Mucosa of descending colon (tissue), 3 donors: ENCODE data around the gene LHPP. TPM values are rescaled to one million over a fixed set of nuclear protein-coding genes. Genes with fewer than 3 reads are reported as not detected.

Experiments used
- ATAC-seq: fragments of 200-7000 bp; cut with Tn5 transposase; one replicate; pipeline ENCODE4 v1.9.1; 2020; ENCODE audit warnings: mild to moderate bottlenecking, moderate library complexity
- DNase-seq, 3 donors: peaks; one replicate each; pipeline ENCODE4 v3.0.0-alpha.2; 2020
- H3K36me3 ChIP-seq: fragments of 200-600 bp; one replicate; pipeline ENCODE4 v1.8.0; 2021; ENCODE audit warnings: low read depth, mild to moderate bottlenecking
- H3K4me1 ChIP-seq: fragments of 200-600 bp; one replicate; pipeline ENCODE4 v1.8.0; 2021; ENCODE audit warnings: low read depth, mild to moderate bottlenecking
- H3K4me3 ChIP-seq: fragments of 200-600 bp; one replicate; pipeline ENCODE4 v1.8.0; 2021; ENCODE audit warnings: mild to moderate bottlenecking
- H3K9me3 ChIP-seq: fragments of 200-600 bp; one replicate; pipeline ENCODE4 v1.8.0; 2021; ENCODE audit warnings: mild to moderate bottlenecking
- intact Hi-C, 2 donors: fragments of 100-400 bp; cut with DNase I in 1 of 2; cut with micrococcal nuclease in 1 of 2; formaldehyde crosslinking; loops; one replicate each; pipeline versions ENCODE4 v1.11.0 to v1.11.1; 2022; cut with DNase I, micrococcal nuclease
- total RNA-seq, 3 donors: library from RNA; stranded (reverse); fragmentation: NEBNext Ultra II Directional in 2 of 3; extraction: Animal tissue kit (Norgen Biotek cat#: 25700) in 2 of 3; gene quantifications; one replicate each; pipeline versions ENCODE4 v1.2.1 to v1.2.4, GENCODE V29; 2021 to 2023
- TF ChIP-seq, protein P1 (sequence below): fragments of 200-600 bp; IDR thresholded peaks from one replicate; pipeline ENCODE4 v1.8.0; 2022; ENCODE audit warnings: antibody characterized with exemption, mild to moderate bottlenecking
- donor health status: DM: no; HTN: no; CAD: no; lungs with moderate emphysema.
- donor health status: DM: no; HTN: no; CAD: no.
- donor health status: DM: no; HTN: yes; CAD: no.

Gene LHPP
- total RNA-seq, 3 donors from 2014 or later: 19.7 to 46.7 (median 26.5) TPM

DNA sequence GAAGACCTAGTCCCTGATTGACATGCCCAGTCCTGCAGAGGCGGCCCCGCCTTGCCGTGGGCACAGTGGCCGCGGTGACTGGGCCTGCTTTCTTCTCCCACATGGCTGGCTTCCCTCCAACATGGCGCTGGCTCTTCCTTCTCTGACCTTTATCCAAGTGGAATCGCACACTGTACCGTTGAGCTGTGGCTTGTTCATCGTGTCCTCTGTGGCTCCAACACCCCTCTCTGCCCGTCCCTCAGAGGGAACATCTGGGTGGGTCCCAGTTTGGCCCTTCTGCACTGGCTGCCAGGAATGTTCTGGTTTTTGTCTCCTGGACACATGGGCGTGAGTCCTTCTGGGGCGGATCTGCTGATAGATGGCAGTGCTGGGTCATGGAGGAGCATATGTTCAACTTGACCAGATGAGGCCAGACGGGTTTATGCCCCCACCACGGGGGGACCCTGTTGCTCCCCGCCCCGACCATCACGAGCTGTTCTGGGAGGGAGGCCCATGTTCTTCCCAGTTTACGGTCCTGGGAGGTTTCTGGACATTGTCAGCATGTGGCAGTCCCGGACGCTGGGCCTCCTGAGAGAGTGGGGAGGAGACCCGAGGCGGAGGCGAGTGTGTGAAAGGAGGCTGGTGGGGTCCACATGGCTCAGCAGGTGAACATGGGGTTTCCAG, 63.5 kb downstream of the LHPP start:
- no peak overlapping the region for H3K4me3 ChIP-seq
- no peaks in the 10 kb centered on the region for H3K36me3 ChIP-seq
- H3K4me1 ChIP-seq: peaks cover 19% of the 10 kb centered on the region
- TF ChIP-seq, protein P1, sequence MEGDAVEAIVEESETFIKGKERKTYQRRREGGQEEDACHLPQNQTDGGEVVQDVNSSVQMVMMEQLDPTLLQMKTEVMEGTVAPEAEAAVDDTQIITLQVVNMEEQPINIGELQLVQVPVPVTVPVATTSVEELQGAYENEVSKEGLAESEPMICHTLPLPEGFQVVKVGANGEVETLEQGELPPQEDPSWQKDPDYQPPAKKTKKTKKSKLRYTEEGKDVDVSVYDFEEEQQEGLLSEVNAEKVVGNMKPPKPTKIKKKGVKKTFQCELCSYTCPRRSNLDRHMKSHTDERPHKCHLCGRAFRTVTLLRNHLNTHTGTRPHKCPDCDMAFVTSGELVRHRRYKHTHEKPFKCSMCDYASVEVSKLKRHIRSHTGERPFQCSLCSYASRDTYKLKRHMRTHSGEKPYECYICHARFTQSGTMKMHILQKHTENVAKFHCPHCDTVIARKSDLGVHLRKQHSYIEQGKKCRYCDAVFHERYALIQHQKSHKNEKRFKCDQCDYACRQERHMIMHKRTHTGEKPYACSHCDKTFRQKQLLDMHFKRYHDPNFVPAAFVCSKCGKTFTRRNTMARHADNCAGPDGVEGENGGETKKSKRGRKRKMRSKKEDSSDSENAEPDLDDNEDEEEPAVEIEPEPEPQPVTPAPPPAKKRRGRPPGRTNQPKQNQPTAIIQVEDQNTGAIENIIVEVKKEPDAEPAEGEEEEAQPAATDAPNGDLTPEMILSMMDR: no peak
- peak; percentile 6 for ATAC-seq
- H3K9me3 ChIP-seq: no peaks in the 10 kb centered on the region
- intact Hi-C loops: no loop called here
- DNase-seq: peak in 1 of 3 donors; percentile 56

DNA sequence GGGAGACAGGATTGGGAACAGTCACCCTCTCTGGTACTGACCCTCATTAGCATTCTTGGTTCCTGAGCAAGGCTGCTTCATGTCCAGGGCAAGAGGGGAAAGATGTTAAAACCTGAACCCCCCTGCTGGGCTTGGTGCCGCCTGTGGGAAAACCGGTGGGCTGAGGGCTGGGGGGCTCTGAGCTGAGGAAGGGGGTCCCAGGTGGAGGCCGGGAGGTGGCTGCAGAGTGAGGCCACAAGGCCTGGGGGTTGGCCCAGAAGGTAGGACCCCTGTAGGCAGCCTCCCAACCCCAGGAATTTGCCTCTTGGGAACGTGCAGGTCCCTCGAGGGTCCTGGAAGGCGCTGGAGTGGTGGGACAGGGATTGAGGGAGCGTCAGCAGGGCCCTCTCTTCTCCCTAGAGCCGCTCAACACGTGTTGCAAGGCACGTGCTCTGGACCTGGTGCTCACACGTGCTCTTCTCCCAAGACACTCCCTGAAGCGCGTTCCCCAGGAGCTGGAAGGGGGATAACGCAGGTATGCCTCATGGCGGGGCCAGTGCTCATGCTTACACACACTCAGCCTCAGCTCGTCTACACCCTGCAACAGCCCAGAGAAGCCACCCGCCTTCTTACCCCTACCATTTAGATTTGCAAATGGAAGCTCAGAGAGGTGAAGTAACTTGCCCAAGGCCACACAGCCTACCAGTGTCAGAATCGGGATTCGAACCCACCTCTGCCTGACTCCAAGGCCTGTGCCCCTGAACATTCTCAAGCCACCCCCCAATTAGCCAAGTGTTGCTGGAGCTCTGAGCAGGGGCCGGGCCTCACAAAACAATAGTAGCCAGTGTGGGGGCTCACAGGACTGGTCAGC, 64.4 kb downstream of the LHPP start:
- ATAC-seq: no peak
- Histone ChIP-seq H3K4me3 (no peak overlapping the region), H3K4me1 (peaks cover 21% of the 10 kb centered on the region), H3K9me3 (no peaks in the 10 kb centered on the region), H3K36me3 (no peaks in the 10 kb centered on the region)
- intact Hi-C loops: no loop called here
- TF ChIP-seq, protein P1: no peak
- peak in 1 of 3 donors; percentile 40 for DNase-seq

DNA sequence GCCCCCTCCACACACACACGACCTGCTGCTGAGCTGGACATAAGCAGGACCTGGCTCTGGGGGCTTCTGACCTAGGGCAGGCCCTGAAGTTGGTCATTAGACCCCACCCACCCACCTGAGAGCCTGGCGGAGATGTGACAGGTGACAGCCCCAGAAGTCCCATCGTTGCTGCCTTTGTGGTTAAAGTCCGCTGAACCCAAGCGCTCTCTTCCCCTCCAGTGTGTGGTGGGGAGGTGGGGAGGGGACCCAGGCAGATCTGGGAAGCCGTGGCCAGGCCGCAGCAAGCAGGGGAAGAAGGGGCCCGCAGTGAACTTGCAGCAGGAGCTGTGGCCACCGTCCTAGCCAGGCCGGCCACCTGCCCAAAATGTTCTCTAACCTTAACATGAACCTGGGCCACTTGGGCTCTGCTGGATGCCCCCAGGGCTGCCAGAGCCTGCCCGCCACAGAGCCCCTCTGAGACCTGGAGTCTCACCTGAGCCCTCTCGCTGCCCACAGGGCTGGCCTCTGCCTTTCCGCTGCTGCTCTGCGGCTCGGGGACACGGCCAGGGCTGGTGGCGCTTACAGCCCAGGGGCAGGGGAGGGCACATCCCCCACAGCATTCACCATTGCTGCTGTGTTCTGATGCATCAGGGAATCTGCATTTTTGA, 65.1 kb downstream of the LHPP start:
- Histone ChIP-seq H3K36me3 (no peaks in the 10 kb centered on the region), H3K4me3 (no peak overlapping the region), H3K4me1 (peaks cover 21% of the 10 kb centered on the region), H3K9me3 (no peaks in the 10 kb centered on the region)
- TF ChIP-seq, protein P1: no peak
- no peak for ATAC-seq
- peak in 2 of 3 donors; percentile 17 to 48 for DNase-seq
- intact Hi-C loops: no loop called here

DNA sequence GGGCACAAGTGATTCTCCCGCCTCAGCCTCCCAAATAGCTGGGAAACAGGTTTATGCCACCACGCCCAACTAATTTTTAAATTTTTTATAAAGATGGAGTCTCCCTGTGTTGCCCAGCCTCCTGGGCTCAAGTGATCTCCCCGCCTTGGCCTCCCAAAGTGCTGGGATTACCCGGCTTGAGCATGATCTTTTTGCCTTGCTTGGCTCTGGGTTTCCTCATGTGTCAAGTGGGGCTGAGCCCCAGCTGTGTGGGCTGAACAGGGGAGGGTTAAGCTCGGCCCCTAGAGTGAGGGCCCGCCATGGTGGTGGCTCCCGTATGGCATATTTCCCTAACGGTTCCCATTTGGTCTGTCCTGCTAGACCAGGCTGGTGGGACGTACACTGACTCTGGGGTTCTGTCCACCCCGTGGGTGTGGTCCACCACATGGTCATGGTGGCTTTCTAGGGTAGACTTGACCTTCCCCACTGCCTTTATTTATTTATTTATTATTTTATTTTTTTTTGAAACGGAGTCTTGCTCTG, 66.3 kb downstream of the LHPP start:
- peaks cover 15% of the 10 kb centered on the region for H3K4me1 ChIP-seq
- TF ChIP-seq, protein P1: no peak
- intact Hi-C loops: no loop called here
- H3K4me3 ChIP-seq: no peak overlapping the region
- DNase-seq (peak in 1 of 3 donors; percentile 7), ATAC-seq (no peak)
- no peaks in the 10 kb centered on the region for H3K36me3 ChIP-seq
- H3K9me3 ChIP-seq: no peaks in the 10 kb centered on the region

DNA sequence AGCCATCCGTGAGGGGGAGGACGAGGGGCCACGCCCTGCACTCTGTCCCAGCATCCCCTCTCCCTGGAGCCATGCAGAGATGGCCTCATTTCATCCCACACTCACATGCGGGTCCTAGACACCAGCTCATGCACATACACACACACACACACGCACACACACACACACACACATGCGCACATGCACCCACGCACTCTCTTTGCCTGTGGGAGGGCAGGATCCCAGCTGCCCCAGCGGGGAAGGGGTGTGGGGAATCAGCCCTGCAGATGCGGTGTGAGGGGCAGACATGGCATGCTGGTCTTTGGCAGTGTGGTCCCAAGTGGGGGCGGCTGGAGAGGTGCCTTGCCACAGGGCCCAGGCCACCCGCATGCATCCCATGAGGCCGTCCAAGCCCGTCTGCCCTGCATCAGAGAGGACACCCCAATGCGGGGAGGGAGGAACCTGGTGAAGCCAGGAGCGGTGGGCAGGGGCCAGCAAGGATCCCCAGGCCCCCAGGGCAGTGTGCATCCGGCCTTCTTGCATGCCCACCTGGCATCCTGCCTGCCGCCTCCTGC, 68.1 kb downstream of the LHPP start:
- H3K4me1 ChIP-seq: peaks cover 5% of the 10 kb centered on the region
- intact Hi-C loops: loop anchor here (5.0 kb wide), 3 partner anchors 213 to 298 kb away; partner anchors contain the start of gene FAM53B (in 1 of the 2)
- no peak overlapping the region for H3K4me3 ChIP-seq
- TF ChIP-seq, protein P1: no peak
- no peaks in the 10 kb centered on the region for H3K36me3 ChIP-seq
- peak; percentile 13 for ATAC-seq
- no peak for DNase-seq
- no peaks in the 10 kb centered on the region for H3K9me3 ChIP-seq
